Endothelial cell of umbilical vein (primary cell): ENCODE measurements around the gene ZBTB17. TPM values are rescaled to one million over a fixed set of nuclear protein-coding genes. Genes with fewer than 3 reads are reported as not detected.

ENCODE experiments used
- BruUV-seq: library from RNA; stranded (reverse); fragments of 400-500 nt; replicated peaks from 2 replicates; lab custom pipeline; 2021; lab: Mats Ljungman, UMichigan
- CTCF ChIA-PET: fragments of 300-600, 350-600 bp; sonication (Branson Sonifier 250); formaldehyde crosslinking; loops from one replicate; lab custom pipeline; 2021; ENCODE audit warnings: antibody characterized with exemption, inconsistent platforms; lab: Charles Lee
- POLR2A ChIA-PET: fragments of 300-600, 350-600 bp; sonication (Branson Sonifier 250); formaldehyde crosslinking; loops from one replicate; lab custom pipeline; 2021; ENCODE audit warnings: antibody characterized with exemption, inconsistent platforms; lab: Charles Lee
- DNase-seq: peaks from one replicate; pipeline ENCODE4 v3.0.0-alpha.2; 2011; ENCODE audit warnings: low read depth, low spot score
- FAIRE-seq: peaks from 2 replicates; lab custom pipeline; 2011; peaks lifted over from hg19 to GRCh38; lab: Jason Lieb, UNC
- H2AFZ ChIP-seq: 2 replicates; pipeline ENCODE4 v1.6.0; 2012; ENCODE audit warnings: low read depth, low read length, control low read depth, inconsistent platforms
- H3K27ac ChIP-seq: 2 replicates; pipeline ENCODE4 v1.5.1; 2011; ENCODE audit warnings: low read depth, mild to moderate bottlenecking, control low read depth, low read length, moderate library complexity; ENCODE audit not compliant: insufficient read depth
- H3K27me3 ChIP-seq, 2 experiments: 2 replicates each; pipeline versions ENCODE4 v1.6.0 to v1.6.1; 2011; ENCODE audit warnings: low read length in 2 of 2, mixed read lengths in 1 of 2; ENCODE audit not compliant: control insufficient read depth in 2 of 2, insufficient read depth in 2 of 2
- H3K36me3 ChIP-seq, 2 experiments: 2 replicates in 1 of 2; 3 replicates in 1 of 2; pipeline ENCODE4 v1.5.1; 2011; ENCODE audit warnings: low read length in 2 of 2, mild to moderate bottlenecking in 1 of 2, moderate library complexity in 1 of 2; ENCODE audit not compliant: control insufficient read depth in 2 of 2, insufficient read depth in 2 of 2; ENCODE audit errors: extremely low read depth in 1 of 2
- H3K4me1 ChIP-seq: 3 replicates; pipeline ENCODE4 v1.5.1; 2011; ENCODE audit warnings: mild to moderate bottlenecking, low read length; ENCODE audit not compliant: control insufficient read depth, insufficient read depth; ENCODE audit errors: extremely low read depth
- H3K4me2 ChIP-seq: 2 replicates; pipeline ENCODE4 v1.6.1; 2011; ENCODE audit warnings: low read length, control low read depth, mixed read lengths; ENCODE audit not compliant: insufficient read depth
- H3K4me3 ChIP-seq, 3 experiments: fragments of 200-600 bp in 1 of 3; sonication (generic), shearing (Covaris generic) in 1 of 3; replicated peaks in 1 of 3; 2 replicates each; pipeline ENCODE4 v1.5.1; 2011 to 2016; ENCODE audit warnings: control low read depth in 3 of 3, low read length in 3 of 3, mild to moderate bottlenecking in 2 of 3, inconsistent platforms in 1 of 3, low read depth in 1 of 3, moderate library complexity in 1 of 3; ENCODE audit not compliant: insufficient read depth in 1 of 3
- H3K79me2 ChIP-seq: 2 replicates; pipeline ENCODE4 v1.6.0; 2012; ENCODE audit warnings: low read length, inconsistent platforms; ENCODE audit not compliant: control insufficient read depth, insufficient read depth
- H3K9ac ChIP-seq: replicated peaks from 2 replicates; pipeline ENCODE3; 2011; ENCODE audit warnings: low read length, control low read depth; ENCODE audit not compliant: insufficient read depth; ENCODE audit errors: extremely low read depth
- H3K9me1 ChIP-seq: replicated peaks from 3 replicates; pipeline ENCODE4 v1.6.0; 2011; ENCODE audit warnings: mild to moderate bottlenecking, low read length; ENCODE audit not compliant: control insufficient read depth, insufficient read depth; ENCODE audit errors: extremely low read depth
- H3K9me3 ChIP-seq: replicated peaks from 2 replicates; pipeline ENCODE4 v1.5.1; 2012; ENCODE audit warnings: low read length, inconsistent platforms; ENCODE audit not compliant: control insufficient read depth, insufficient read depth
- H4K20me1 ChIP-seq: replicated peaks from 2 replicates; pipeline ENCODE3; 2011; ENCODE audit warnings: mild to moderate bottlenecking, low read length; ENCODE audit not compliant: control insufficient read depth, insufficient read depth; ENCODE audit errors: extremely low read depth
- EZH2 ChIP-seq: IDR thresholded peaks from 2 replicates; pipeline ENCODE4 v1.6.1; 2012; ENCODE audit warnings: borderline replicate concordance, low read depth, mild to moderate bottlenecking, moderate library complexity, low read length, inconsistent platforms; ENCODE audit not compliant: severe bottlenecking
- FOS ChIP-seq: IDR thresholded peaks from 2 replicates; pipeline ENCODE4 v1.6.1; 2011; ENCODE audit warnings: mild to moderate bottlenecking, low read length, moderate library complexity, borderline replicate concordance; ENCODE audit not compliant: insufficient read depth
- GATA2 ChIP-seq: IDR thresholded peaks from 2 replicates; pipeline ENCODE4 v1.7.0; 2011; ENCODE audit warnings: low read depth, mild to moderate bottlenecking, moderate library complexity, mixed read lengths, low read length; ENCODE audit not compliant: insufficient read length, insufficient read depth
- JUN ChIP-seq: IDR thresholded peaks from 2 replicates; pipeline ENCODE4 v1.6.1; 2011; ENCODE audit warnings: borderline replicate concordance, low read depth; ENCODE audit not compliant: insufficient read length, insufficient read depth
- MYC ChIP-seq: IDR thresholded peaks from one replicate; pipeline ENCODE4 v1.6.1; 2011; ENCODE audit warnings: mild to moderate bottlenecking, low read depth, low read length
- POLR2A ChIP-seq: IDR thresholded peaks from 2 replicates; pipeline ENCODE4 v1.6.1; 2012; ENCODE audit warnings: low read depth, mild to moderate bottlenecking, control low read depth, low read length
- POLR2AphosphoS5 ChIP-seq: IDR thresholded peaks from 2 replicates; pipeline ENCODE4 v1.6.1; 2012; ENCODE audit warnings: low read depth, mild to moderate bottlenecking, control low read depth, low read length, moderate library complexity; ENCODE audit not compliant: insufficient read depth
- dilution Hi-C: fragments of 300-500 bp; cut with MboI; formaldehyde crosslinking; loops from one replicate; pipeline ENCODE4 v1.15.0; 2019; ENCODE audit warnings: low sequenced_read_pairs; ENCODE audit not compliant: extremely low pct_ligation_motif_present
- intact Hi-C: fragments of 100-400 bp; cut with micrococcal nuclease; formaldehyde crosslinking; loops from one replicate; pipeline ENCODE4 v1.10.0; 2022
- polyA plus RNA-seq, 4 experiments: library from polyadenylated mRNA; depleted of rRNA in 3 of 4; stranded (reverse) in 3 of 4; unstranded in 1 of 4; fragments of >200 nt; gene quantifications; 2 replicates each; pipeline versions ENCODE4 v1.2.1 to v1.2.3, GENCODE V29; 2011 to 2012; ENCODE audit warnings: missing spikeins in 1 of 4
- total RNA-seq: library from RNA; stranded (reverse); gene quantifications from 2 replicates; pipeline ENCODE4 v1.2.3, GENCODE V29; 2021
- TF ChIP-seq, protein P1 (sequence below), 2 donors: IDR thresholded peaks; 1 replicate in 1 of 2; 2 replicates in 1 of 2; pipeline ENCODE4 v1.5.1; 2011; ENCODE audit warnings: low read length in 2 of 2, mild to moderate bottlenecking in 2 of 2, moderate library complexity in 2 of 2, control low read depth in 1 of 2, inconsistent platforms in 1 of 2, low read depth in 1 of 2; ENCODE audit not compliant: insufficient read depth in 1 of 2; ENCODE audit errors: extremely low read depth in 1 of 2
- TF ChIP-seq, protein P2 (sequence below): IDR thresholded peaks from 2 replicates; pipeline ENCODE4 v1.6.1; 2011; ENCODE audit not compliant: insufficient read depth, insufficient read length

The ZBTB17 gene
- total and polyA plus RNA-seq, 2 donors (not counting 3 experiments of a cell fraction or from before 2014, with no cell fraction given), result 43.9 to 72.7 TPM

DNA sequence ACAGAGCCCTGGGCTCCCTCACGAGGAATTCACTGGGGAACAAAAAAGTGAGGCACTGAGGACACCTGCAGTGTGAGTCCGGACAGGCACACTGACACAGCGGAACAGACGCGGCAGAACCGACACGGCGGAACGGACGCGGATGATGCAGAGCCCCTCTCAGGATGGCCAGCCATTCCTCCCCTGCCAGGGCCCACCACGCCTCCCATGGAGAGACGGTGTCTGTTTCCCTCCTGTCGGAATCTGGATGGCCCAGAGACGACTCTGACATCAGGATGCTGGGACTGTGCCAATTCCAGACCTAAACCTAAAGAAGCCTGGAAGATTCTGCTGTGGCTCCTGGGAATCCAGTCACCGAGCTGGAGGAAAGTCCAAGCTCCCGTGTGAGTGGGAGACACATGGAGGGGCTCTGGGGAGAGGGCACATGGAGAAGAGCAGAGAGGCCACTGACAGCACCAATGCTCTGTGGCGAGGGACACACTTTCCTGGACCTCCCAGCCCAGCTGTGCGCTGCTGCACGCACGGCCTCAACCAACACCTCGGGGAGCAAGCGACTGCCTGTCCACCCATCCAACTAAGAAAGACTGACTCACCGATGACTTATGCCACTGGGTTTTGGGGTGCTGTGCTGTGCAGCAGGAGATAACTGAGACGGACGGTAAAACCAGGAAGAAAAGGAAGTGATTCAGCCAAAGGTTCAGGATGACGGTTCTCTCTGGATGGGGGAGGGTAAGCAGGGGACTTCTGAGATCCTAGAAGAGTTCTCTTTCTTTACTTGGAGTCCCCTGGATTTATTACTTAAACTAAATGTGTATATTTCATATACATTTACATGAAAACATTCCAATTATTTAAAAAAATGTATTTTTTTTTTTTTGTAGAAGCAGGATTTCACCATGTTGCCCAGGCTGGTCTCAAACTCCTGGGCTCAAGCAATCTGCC lies 23.3 kb downstream of the ZBTB17 start:
- peak overlapping the region; percentile 75 for H3K27ac ChIP-seq
- peaks cover 0 to 6% of the 10 kb centered on the region in 2 experiments for H3K36me3 ChIP-seq
- TSS peak; percentile 62 for BruUV-seq
- peak overlapping the region; percentile 8 for H3K4me2 ChIP-seq
- peaks cover 70% of the 10 kb centered on the region for H3K4me1 ChIP-seq
- no peak overlapping the region for H2AFZ ChIP-seq
- H3K27me3 ChIP-seq, result no peaks in the 10 kb centered on the region
- ChIA-PET CTCF (interaction anchor here (0.7 to 2.5 kb wide), 3 partner anchors 10 to 161 kb away, joined by 3 to 11 read pairs (median 3); no protein-coding TSS in a partner anchor), POLR2A (no interaction called here)
- no peaks in the 10 kb centered on the region for H3K9me3 ChIP-seq
- H3K9me1 ChIP-seq, result no peaks in the 10 kb centered on the region
- FAIRE-seq (peak; percentile 99), DNase-seq (peak; percentile 93)
- H4K20me1 ChIP-seq, result no peaks in the 10 kb centered on the region
- dilution Hi-C loops (no loop called here), intact Hi-C loops (loop anchor here (1.0 to 2.0 kb wide), 2 partner anchors 42 to 156 kb away; no protein-coding TSS in a partner anchor)
- H3K9ac ChIP-seq, result peak overlapping the region; percentile 44
- H3K4me3 ChIP-seq, result no peak overlapping the region
- peaks cover 57% of the 10 kb centered on the region for H3K79me2 ChIP-seq
- TF ChIP-seq POLR2A (peak; percentile 70), POLR2AphosphoS5 (peak; percentile 98), EZH2 (no peak), JUN (peak; percentile 96), FOS (peak; percentile 100), GATA2 (peak; percentile 99), MYC (no peak)
- TF ChIP-seq, protein P1, sequence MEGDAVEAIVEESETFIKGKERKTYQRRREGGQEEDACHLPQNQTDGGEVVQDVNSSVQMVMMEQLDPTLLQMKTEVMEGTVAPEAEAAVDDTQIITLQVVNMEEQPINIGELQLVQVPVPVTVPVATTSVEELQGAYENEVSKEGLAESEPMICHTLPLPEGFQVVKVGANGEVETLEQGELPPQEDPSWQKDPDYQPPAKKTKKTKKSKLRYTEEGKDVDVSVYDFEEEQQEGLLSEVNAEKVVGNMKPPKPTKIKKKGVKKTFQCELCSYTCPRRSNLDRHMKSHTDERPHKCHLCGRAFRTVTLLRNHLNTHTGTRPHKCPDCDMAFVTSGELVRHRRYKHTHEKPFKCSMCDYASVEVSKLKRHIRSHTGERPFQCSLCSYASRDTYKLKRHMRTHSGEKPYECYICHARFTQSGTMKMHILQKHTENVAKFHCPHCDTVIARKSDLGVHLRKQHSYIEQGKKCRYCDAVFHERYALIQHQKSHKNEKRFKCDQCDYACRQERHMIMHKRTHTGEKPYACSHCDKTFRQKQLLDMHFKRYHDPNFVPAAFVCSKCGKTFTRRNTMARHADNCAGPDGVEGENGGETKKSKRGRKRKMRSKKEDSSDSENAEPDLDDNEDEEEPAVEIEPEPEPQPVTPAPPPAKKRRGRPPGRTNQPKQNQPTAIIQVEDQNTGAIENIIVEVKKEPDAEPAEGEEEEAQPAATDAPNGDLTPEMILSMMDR (IDR thresholded peaks at IDR 0.05; ENCODE audit: extremely low read depth in 1 of 2, insufficient read depth in 1 of 2, low read depth in 1 of 2, low read length in 2 of 2), result no peak
- TF ChIP-seq, protein P2, sequence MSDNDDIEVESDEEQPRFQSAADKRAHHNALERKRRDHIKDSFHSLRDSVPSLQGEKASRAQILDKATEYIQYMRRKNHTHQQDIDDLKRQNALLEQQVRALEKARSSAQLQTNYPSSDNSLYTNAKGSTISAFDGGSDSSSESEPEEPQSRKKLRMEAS, result no peak
